ENCODE results near the gene IQCK.

DNA sequence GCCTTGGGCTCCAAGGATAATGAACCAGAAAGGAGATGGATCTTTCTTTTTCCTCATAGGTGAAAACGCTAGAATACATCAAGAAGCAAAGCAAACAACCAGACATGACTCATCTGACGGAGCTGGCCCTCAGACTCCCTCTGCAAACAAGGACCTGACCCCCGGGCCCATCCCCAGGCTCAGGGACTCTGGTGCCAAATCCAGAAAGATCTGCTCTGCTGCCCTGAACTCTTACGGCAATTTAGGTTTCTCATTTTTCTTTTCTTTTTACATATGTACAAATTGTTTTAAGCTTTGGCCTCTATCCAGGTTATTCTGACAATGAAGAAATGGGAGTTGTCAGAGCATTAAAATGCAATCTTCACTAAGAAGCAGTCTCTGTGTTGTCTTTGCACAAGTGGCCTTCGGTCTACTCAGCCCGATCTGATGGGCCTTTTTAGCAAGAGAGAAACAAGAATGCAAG lies 17.7 kb upstream of the IQCK start:
- TF ChIP-seq, protein P1, sequence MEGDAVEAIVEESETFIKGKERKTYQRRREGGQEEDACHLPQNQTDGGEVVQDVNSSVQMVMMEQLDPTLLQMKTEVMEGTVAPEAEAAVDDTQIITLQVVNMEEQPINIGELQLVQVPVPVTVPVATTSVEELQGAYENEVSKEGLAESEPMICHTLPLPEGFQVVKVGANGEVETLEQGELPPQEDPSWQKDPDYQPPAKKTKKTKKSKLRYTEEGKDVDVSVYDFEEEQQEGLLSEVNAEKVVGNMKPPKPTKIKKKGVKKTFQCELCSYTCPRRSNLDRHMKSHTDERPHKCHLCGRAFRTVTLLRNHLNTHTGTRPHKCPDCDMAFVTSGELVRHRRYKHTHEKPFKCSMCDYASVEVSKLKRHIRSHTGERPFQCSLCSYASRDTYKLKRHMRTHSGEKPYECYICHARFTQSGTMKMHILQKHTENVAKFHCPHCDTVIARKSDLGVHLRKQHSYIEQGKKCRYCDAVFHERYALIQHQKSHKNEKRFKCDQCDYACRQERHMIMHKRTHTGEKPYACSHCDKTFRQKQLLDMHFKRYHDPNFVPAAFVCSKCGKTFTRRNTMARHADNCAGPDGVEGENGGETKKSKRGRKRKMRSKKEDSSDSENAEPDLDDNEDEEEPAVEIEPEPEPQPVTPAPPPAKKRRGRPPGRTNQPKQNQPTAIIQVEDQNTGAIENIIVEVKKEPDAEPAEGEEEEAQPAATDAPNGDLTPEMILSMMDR (IDR thresholded peaks at IDR 0.05), result no peak
- TF ChIP-seq POLR2A (IDR thresholded peaks at IDR 0.05), result no peak

All from testis (tissue), 2 donors.